ENCODE results near the gene KDM4B. TPM values are rescaled to one million over a fixed set of nuclear protein-coding genes. Genes with fewer than 3 reads are reported as not detected.
"Not testable (repeated sequence)": the region's sequence is repeated elsewhere in the genome, so short reads cannot be mapped to it uniquely, and the experiment has no call there.

The KDM4B gene
- total RNA-seq, 1 donor from 2014 or later: 38.1 TPM

DNA sequence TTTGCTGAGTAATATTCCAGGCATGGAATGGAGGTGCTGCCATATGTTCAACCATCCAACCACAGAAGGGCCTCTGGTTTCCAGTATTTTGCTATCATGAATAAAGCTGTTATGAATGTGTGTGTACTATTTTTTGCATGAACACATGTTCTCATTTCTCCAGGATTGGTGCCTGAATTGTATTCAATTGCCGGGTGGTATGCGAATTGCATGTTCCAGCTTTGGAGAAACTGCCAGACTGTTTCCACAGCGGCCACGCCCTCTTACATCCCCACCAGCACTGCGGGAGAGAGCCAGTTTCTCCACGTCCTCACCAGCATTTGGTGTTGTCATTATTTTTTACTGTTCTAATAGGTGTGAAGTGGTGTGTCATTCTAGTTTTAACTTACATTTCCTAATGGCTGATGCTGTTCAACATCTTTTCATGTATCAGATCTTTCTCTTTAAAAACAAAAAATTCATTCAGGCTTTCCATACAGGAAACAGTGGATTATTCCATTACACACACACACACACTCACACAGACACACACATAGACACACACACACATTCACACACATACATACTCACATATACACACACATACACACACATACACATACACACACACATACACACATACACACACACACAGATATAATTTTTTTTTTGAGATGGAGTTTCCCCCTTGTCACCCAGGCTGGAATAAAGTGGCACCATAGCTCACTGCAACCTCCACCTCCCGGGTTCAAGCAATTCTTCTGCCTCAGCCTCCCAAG, 217.6 kb downstream of the KDM4B start:
- ATAC-seq: no peak
- DNase-seq (ENCODE audit: low spot score): no peak

DNA sequence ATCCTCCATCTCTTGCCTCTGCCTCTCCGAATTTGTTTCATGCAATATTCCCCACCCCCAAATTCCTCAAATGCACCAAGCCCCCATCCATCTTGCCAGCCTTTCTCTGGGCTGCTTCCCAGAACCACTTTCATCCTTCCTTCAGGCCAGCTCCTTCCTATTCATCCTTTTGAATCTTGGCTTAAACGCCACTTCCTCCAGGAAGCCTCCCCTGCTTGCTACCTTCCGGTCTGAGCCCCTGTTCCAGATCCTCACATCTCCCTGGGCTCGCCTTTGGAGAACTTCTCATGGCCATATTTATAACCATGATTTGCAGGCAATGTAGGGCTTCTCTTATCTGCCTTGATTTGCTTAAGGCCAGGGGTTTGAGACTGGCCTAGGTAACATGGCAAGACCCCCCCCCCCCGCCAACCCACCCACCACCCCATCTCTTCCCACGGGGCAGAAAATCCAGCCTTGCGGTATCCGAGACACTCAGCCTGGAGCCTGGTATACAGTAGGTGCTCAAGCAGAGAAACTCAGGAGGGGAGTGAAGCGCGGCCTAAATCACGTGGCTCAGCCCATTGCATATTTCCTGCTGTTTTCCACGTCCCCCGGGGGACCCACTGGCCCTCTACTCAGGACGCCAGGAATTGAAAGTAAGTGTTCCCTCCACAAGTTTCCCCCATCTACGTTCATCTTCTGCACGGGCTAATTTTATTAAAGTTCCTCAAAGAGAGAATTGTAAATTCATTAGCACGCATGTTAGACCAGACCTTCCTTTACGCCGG, 219.8 kb downstream of the KDM4B start:
- ATAC-seq: no peak
- DNase-seq (ENCODE audit: low spot score): no peak

DNA sequence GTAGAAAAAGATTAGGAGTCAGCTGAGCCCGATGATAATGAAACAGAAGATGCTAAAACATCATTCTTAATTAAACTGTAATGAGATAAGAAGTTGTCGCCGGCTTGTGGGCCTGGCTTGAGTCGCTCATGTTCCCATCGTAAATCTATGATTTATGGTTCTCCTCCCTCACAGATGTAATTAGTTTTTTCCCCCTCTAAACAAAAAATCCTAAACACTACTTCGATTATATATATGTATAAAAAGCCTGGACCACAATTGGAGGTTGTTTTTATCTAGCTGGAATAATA, 220.3 kb downstream of the KDM4B start:
- ATAC-seq (no peak), DNase-seq (ENCODE audit: low spot score) (no peak)

DNA sequence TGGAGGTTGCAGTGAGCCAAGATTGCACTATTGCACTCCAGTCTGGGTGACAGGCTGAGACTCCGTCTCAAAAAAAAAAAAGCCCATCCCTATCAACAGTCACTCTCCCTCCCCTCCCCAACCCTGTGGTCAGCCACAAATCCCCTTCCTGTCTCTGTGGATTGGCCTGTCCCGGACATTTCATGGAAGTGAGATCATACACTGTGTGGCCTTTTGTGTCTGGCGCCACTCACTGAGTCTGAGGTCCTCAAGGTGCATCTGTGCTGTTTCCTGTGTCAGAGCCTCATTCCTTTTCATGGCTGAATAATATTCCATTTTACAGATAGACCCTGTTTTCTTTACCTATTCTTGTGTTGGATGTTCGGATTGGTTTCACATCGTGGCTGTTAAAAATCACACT, 222.2 kb downstream of the KDM4B start:
- no peak for DNase-seq (ENCODE audit: low spot score)
- ATAC-seq: no peak

DNA sequence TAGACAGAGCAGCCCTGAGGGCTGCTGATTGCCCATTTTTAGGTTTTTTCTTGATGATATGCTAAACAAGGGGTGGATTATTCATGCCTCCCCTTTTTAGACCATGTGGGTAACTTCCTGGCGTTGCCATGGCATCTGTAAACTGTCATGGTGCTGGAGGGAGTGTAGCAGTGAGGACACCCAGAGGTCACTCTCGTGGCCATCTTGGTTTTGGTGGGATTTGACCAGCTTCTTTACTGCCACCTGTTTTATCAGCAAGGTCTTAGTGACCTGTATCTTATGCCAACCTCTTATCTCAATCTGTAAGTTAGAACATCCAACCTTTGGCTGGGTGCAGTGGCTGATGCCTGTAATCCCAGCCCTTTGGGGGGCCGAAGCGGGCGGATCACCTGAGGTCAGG, 223.7 kb downstream of the KDM4B start:
- no peak for ATAC-seq

DNA sequence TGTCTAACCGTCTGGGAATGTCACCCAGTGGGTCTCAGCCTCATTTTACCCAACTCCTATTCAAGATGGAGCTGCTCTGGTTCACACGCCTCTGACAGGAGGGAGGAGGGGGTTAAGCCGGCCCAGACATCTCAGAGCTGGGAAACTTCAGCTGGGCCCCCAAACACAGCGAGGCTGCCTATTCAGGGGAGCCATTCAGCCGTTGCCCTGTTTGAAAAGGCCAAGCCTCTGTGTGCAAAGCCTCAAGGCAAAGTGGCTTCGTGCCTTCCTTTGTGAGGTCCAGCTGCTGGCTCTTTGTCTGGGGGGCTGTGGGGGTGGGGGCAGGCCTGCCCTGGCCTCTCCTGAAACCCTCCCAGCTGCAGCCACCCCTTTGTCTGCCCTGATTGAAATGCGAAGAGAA, 224.3 kb downstream of the KDM4B start:
- no peak for DNase-seq (ENCODE audit: low spot score)

More for the DNA sequence above, 223.7 kb downstream of the KDM4B start:
- no peak for DNase-seq (ENCODE audit: low spot score)

DNA sequence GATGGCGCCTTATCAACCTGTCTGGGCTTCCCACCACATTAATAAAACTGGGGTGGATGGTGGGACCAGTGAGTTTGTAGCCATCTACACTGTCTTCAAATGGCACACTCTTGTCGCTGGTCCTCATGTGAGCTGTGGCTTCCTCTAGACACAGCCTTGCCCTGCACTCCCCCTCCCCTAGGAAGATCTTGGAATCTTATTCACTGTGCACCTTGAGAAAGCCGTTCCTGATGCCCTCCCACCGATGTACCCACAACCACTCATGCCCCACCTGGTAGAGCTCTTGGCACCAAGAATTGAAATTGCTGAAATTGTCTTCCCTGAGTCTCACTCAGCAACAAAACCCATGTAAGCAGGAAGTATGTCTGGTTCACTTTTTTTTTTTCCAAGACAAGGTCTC, 225.7 kb downstream of the KDM4B start:
- ATAC-seq (no peak), DNase-seq (ENCODE audit: low spot score) (no peak)

More for the DNA sequence above, 224.3 kb downstream of the KDM4B start:
- no peak for ATAC-seq

DNA sequence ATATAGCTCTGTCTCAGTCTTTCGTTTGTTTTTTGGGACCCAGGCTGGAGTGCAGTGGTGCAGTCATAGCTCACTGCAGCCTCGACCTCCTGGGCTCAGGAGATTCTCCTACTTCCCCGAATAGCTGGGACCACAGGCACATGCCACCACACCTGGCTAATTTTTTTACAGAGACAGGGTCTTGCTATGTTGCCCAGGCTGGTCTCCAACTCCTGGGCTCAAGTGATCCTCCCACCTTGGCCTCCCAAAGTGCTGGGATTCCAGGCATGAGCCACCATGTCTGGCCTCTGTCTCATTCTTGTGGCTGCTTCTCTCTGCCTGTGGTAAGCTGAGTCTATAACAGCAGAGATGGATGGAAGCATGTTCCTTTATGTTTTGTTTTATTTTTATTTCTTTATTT, 226.7 kb downstream of the KDM4B start:
- not testable (repeated sequence) for ATAC-seq; DNase-seq (ENCODE audit: low spot score)

DNA sequence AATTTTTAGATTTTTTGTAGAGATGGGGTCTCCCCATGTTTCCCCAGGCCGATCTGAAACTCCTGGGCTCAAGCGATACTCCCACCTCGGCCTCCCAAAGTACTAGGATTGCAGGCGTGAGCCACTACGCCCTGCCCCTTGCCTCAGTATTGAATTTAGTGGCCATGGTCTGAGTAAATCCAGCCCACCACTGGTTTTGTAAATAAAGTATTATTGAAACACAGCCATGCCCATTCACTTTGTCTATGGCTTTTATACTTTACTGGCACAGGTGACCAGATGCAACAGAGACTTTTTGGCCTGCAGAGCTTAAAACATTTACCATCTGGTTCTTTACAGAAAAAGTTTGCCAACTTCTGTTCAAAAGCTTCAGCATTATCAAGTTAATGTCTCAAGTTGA, 227.9 kb downstream of the KDM4B start:
- ATAC-seq (no peak), DNase-seq (ENCODE audit: low spot score) (no peak)

DNA sequence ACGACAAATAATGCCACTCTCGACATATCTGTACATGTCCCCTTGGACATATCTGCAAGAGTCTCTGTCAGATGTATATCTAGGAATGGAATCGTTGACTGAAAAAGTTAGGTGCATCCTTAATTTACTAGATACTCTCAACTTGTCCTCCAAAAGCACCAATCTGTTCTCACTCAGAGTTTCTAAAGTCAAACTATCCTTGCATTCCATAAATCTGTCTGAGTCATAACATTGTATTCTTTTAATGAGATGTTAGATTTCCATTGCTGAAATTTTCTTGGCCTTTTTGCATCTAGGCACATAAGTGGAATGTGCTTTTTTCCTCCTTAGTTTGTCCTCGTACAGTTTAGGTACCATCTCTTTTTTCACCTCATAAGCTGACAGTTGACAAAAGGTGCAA, 231.9 kb downstream of the KDM4B start:
- no peak for ATAC-seq
- DNase-seq (ENCODE audit: low spot score): no peak

DNA sequence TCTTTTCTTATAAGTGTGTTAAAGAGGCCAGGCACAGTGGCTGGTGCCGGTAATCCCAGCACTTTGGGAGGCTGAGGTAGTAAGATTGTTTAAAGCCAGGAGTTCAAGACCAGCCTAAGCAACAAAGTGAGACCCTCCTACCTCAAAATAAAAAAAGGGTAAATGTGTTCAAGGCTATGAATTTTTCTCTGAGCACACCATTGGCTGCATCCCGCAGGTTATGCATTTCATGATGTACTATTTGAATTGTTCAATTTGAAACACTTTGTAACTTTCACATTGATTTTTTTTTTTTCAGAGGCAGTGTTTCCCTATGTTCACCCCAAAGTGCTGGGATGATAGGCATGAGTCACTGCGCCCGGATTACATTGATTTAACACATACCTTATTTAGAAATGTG, 233.6 kb downstream of the KDM4B start:
- DNase-seq (ENCODE audit: low spot score) (no peak), ATAC-seq (no peak)

Other genes with a start within 250 kb of the KDM4B start
- 61.3 TPM for gene DPP9, start 245.3 kb upstream of the KDM4B start, total RNA-seq
- 6.2 TPM for gene FEM1A, start 177.4 kb upstream of the KDM4B start, total RNA-seq
- 11.1 TPM for gene TICAM1, start 137.4 kb upstream of the KDM4B start, total RNA-seq
- 12.0 TPM for gene PLIN3, start 101.4 kb upstream of the KDM4B start, total RNA-seq
- gene ARRDC5, start 66.2 kb upstream of the KDM4B start, total RNA-seq: not detected
- gene UHRF1, start 59.6 kb upstream of the KDM4B start, total RNA-seq: 0.45 TPM

Data from left lobe of liver (tissue), 2 donors.